Breast epithelium (tissue), 4 donors: ENCODE results near the gene SLC6A8. TPM values are rescaled to one million over a fixed set of nuclear protein-coding genes. Genes with fewer than 3 reads are reported as not detected.

ENCODE experiments used
- DNase-seq, 2 donors: peaks; one replicate each; pipeline ENCODE4 v3.0.0-alpha.2; 2019; ENCODE audit warnings: low spot score in 2 of 2
- H3K27ac ChIP-seq, 2 donors: fragments of 200-600 bp; sonication (generic) in 1 of 2; one replicate each; pipeline ENCODE4 v1.5.1; 2016 to 2019; ENCODE audit warnings: mild to moderate bottlenecking in 1 of 2
- H3K27me3 ChIP-seq, 2 donors: fragments of 200-600 bp; sonication (generic) in 1 of 2; one replicate each; pipeline versions ENCODE4 v1.5.1 to v1.6.0; 2017 to 2019; ENCODE audit warnings: control low read depth in 1 of 2, mild to moderate bottlenecking in 1 of 2
- H3K36me3 ChIP-seq: fragments of 200-600 bp; one replicate; pipeline ENCODE4 v1.5.1; 2019
- H3K4me1 ChIP-seq, 2 donors: fragments of 200-600 bp; sonication (generic); one replicate each; pipeline ENCODE4 v1.5.1; 2016 to 2019; ENCODE audit warnings: control low read depth in 1 of 2
- H3K4me3 ChIP-seq, 3 donors: fragments of 200-600 bp; sonication (generic); 1 replicate in 2 of 3; 2 replicates in 1 of 3; pipeline ENCODE4 v1.5.1; 2016 to 2019; ENCODE audit warnings: mild to moderate bottlenecking in 3 of 3, moderate library complexity in 2 of 3
- H3K9me3 ChIP-seq, 2 donors: fragments of 200-600 bp; sonication (generic) in 1 of 2; one replicate each; pipeline ENCODE4 v1.5.1; 2016 to 2019; ENCODE audit warnings: control low read depth in 1 of 2
- POLR2A ChIP-seq: fragments of 450-650 bp; IDR thresholded peaks from one replicate; pipeline ENCODE4 v1.6.1; 2016; ENCODE audit warnings: antibody characterized with exemption, mild to moderate bottlenecking, moderate library complexity
- POLR2AphosphoS5 ChIP-seq, 3 donors: sonication (generic); formaldehyde crosslinking; IDR thresholded peaks; one replicate each; pipeline ENCODE4 v1.6.1; 2017; ENCODE audit warnings: antibody characterized with exemption in 3 of 3
- intact Hi-C: fragments of 100-400 bp; cut with DNase I; formaldehyde crosslinking; loops from one replicate; pipeline ENCODE4 v1.15.1; 2023; ENCODE audit warnings: low total_unique reads
- total RNA-seq, 3 donors: library from RNA; depleted of rRNA; stranded (reverse); fragments of >200 nt; gene quantifications; one replicate each; pipeline ENCODE4 v1.1.0, GENCODE V29; 2016
- TF ChIP-seq, protein P1 (sequence below), 3 donors: fragments of 450-650 bp; IDR thresholded peaks; one replicate each; pipeline ENCODE4 v1.5.1; 2016 to 2017; ENCODE audit warnings: antibody characterized with exemption in 3 of 3, mild to moderate bottlenecking in 3 of 3, moderate library complexity in 3 of 3

Gene SLC6A8
- total RNA-seq, 3 donors from 2014 or later, result 7.6 to 40.8 (median 18.4) TPM

DNA sequence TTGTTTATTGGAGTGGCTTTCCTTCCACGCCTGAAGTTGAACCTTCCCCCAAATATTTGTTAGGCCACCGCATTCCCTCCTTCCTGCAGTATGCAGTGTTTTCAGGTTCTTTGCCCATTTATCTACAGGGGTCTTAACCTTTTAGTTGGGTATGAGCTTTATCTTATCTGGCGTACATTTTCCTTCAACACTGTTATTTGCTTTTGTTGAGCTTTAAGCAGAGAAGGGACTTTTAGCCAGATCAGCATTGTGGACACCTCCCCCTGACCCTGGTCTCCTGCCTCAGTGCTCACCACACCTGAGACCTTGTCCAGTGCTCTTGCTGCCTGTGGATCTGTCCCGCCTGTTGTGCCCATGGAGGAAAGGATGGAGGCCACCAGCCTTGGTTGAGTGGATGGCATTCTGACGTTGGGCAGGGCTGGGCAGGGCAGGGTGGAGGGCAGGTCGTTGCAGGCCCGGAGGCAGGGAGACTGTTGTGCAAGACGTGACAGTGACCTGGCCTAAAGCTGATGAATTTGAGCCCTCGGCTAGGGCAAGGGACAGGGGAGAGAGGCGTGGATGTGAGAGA, 41.7 kb upstream of the SLC6A8 start:
- intact Hi-C loops, result no loop called here
- DNase-seq, result no peak
- peaks cover 0 to 93% of the 10 kb centered on the region in 2 donors for H3K27me3 ChIP-seq
- H3K9me3 ChIP-seq, result no peaks in the 10 kb centered on the region
- no peaks in the 10 kb centered on the region for H3K4me1 ChIP-seq
- TF ChIP-seq, protein P1, sequence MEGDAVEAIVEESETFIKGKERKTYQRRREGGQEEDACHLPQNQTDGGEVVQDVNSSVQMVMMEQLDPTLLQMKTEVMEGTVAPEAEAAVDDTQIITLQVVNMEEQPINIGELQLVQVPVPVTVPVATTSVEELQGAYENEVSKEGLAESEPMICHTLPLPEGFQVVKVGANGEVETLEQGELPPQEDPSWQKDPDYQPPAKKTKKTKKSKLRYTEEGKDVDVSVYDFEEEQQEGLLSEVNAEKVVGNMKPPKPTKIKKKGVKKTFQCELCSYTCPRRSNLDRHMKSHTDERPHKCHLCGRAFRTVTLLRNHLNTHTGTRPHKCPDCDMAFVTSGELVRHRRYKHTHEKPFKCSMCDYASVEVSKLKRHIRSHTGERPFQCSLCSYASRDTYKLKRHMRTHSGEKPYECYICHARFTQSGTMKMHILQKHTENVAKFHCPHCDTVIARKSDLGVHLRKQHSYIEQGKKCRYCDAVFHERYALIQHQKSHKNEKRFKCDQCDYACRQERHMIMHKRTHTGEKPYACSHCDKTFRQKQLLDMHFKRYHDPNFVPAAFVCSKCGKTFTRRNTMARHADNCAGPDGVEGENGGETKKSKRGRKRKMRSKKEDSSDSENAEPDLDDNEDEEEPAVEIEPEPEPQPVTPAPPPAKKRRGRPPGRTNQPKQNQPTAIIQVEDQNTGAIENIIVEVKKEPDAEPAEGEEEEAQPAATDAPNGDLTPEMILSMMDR (IDR thresholded peaks at IDR 0.05), result no peak
- TF ChIP-seq POLR2A, result no peak
- TF ChIP-seq POLR2AphosphoS5 (IDR thresholded peaks at IDR 0.05), result no peak
- H3K27ac ChIP-seq, result no peak overlapping the region
- no peak overlapping the region for H3K4me3 ChIP-seq
- no peaks in the 10 kb centered on the region for H3K36me3 ChIP-seq

DNA sequence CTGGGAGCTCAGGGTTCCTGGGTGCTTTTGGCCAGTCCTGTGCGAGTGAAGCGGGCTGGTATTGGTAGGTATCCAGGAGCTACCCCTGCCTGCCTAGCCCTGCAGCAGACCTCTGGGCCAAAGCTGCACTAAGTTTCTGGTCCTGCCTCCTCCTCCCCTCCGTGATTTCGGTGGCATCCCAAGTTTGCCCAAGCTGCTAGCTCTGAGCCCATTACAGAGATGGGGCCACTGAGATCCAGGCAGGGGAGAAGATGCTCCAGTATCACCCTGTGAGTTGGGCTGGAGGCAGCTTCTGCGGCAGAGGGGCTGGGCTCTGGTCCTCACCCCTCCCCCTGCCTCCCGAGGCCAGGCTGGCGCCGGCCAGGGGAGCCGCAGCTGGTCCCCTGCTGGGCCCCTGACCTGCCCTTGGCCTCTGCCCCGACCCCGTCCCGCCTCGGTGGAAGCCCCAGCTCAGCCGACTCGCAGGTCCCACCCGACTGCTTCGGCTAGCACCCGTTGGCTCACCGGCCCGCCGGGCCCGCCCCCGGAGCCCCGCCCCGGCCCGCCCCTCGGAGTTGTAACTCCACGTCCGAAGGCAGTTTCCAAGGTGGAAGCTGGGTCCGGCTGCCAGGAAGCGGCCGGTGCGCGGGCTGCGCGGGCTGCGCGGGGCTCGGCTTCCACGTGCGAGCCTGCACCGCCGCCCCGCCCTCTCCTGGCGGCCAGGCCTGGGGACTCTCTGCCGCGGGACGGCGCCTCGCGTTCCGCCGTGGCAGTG, 40.9 kb upstream of the SLC6A8 start, which contains the start of gene DUSP9:
Gene DUSP9, plus strand, starts transcription at position 584 of the 754 bp plus-strand sequence. CDS start 751 bp downstream, outside the sequence.
- intact Hi-C loops, result no loop called here
- Histone ChIP-seq H3K27me3 (peaks cover 0 to 93% of the 10 kb centered on the region in 2 donors), H3K4me3 (peak within 1 kb of the TSS in 2 of 3 donors; percentile 32 to 58), H3K36me3 (no peaks in the 10 kb centered on the region), H3K9me3 (no peaks in the 10 kb centered on the region), H3K27ac (no peak within 1 kb of the TSS), H3K4me1 (no peaks in the 10 kb centered on the region)
- no peak for TF ChIP-seq POLR2AphosphoS5 (IDR thresholded peaks at IDR 0.05)
- TF ChIP-seq, protein P1 (IDR thresholded peaks at IDR 0.05), result no peak
- TF ChIP-seq POLR2A, result no peak
- no peak for DNase-seq

DNA sequence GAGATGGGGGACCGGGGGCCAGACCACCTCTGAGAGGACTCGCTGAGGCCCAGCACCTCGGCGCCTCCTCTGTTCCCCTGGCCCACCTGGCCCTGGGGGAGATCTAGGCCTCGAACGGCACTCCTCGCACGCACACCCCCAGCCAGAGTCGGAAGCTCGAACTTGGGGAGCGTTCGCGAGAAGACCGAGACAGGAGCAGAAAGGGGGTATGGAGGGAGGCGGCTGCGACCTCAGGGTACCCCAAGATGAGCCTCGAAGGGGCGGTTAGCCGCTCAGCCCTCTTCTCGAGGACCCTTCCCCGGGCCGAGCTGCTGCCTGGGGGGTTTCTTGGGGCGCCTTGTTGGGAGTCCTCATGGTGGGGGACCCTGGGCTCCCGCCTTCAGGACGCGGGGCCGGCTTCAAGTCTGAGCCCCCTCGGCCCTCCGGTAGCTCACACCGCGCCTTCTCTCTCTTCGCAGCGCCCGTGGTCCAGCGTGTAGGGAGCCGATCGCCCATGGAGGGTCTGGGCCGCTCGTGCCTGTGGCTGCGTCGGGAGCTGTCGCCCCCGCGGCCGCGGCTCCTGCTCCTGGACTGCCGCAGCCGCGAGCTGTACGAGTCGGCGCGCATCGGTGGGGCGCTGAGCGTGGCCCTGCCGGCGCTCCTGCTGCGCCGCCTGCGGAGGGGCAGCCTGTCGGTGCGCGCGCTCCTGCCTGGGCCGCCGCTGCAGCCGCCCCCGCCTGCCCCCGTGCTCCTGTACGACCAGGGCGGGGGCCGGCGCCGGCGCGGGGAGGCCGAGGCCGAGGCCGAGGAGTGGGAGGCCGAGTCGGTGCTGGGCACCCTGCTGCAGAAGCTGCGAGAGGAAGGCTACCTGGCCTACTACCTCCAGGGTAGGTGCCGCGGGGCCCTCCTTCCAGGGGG, 40.0 kb upstream of the SLC6A8 start:
- H3K4me1 ChIP-seq, result no peaks in the 10 kb centered on the region
- H3K27ac ChIP-seq, result no peak overlapping the region
- no peaks in the 10 kb centered on the region for H3K9me3 ChIP-seq
- H3K27me3 ChIP-seq, result peaks cover 0 to 86% of the 10 kb centered on the region in 2 donors
- intact Hi-C loops, result no loop called here
- no peaks in the 10 kb centered on the region for H3K36me3 ChIP-seq
- no peak for TF ChIP-seq POLR2A
- TF ChIP-seq, protein P1 (IDR thresholded peaks at IDR 0.05), result no peak
- TF ChIP-seq POLR2AphosphoS5 (IDR thresholded peaks at IDR 0.05), result no peak
- peak overlapping the region in 2 of 3 donors; percentile 32 to 58 for H3K4me3 ChIP-seq
- DNase-seq, result peak in 1 of 2 donors; percentile 7

DNA sequence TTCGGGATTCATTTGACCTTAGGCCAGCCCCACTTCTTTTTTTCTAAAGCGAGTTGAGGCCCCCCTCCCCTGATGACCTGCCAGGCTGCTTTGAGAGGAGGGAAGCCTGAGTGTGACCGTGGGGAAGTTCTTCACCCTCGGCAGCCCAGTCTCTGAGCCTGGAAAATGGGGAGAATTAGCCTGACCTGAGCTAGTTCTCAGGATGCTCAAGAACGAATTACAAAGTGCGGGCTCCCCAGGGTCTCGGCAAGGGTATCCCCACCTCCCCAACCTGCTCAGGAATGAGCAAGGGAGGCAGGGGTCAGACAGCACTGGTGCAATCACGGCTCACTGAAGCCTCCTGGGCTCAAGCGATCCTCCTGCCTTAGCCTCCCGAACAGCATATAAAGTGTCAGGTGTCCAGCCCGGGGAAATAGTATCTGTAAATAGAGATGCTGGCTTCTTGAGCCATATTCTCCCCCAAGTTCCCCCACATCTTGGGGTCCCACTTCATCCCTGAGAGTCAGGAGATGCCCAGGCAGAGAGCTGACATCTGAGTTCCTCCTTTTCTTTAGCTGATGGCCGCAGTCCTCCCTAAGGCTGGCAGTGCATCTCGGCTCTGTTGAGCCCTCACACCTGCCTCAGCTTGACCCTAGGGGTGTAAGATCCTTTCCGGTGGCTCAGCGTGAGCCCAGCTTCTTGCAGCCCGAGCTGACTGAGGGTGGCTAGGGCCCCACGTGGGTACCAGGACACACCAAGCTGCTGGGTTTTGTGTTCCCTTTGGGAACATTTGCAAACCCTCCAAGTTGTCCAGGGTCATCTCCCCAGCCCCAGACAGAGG, 39.2 kb upstream of the SLC6A8 start:
- Histone ChIP-seq H3K4me1 (no peaks in the 10 kb centered on the region), H3K9me3 (peaks cover 0 to 7% of the 10 kb centered on the region in 2 donors), H3K27ac (no peak overlapping the region), H3K27me3 (peaks cover 0 to 77% of the 10 kb centered on the region in 2 donors), H3K36me3 (no peaks in the 10 kb centered on the region), H3K4me3 (no peak overlapping the region)
- no peak for DNase-seq
- intact Hi-C loops, result no loop called here
- TF ChIP-seq, protein P1 (IDR thresholded peaks at IDR 0.05), result no peak
- TF ChIP-seq POLR2A (no peak), POLR2AphosphoS5 (IDR thresholded peaks at IDR 0.05) (no peak)
